Heart left ventricle (tissue), 16 donors: Measurements from ENCODE around the gene TEAD1. TPM values are rescaled to one million over a fixed set of nuclear protein-coding genes. Genes with fewer than 3 reads are reported as not detected.

Source experiments
- ATAC-seq, 4 donors: fragments of 200-7000 bp; cut with Tn5 transposase; one replicate each; pipeline ENCODE4 v1.9.1; 2020 to 2022; ENCODE audit warnings: moderate library complexity in 4 of 4, mild to moderate bottlenecking in 3 of 4, moderate number of reproducible peaks in 1 of 4
- DNase-seq, 5 donors: peaks; one replicate each; pipeline ENCODE4 v3.0.0-alpha.2; 2020
- H3K27ac ChIP-seq, 12 donors: fragments of 200-600 bp; sonication (generic) in 4 of 12; one replicate each; pipeline versions ENCODE4 v1.5.0 to v1.8.0; 2016 to 2022; ENCODE audit warnings: mild to moderate bottlenecking in 2 of 12
- H3K27me3 ChIP-seq, 9 donors: fragments of 200-600 bp; sonication (generic) in 2 of 9; one replicate each; pipeline versions ENCODE4 v1.5.1 to v1.8.0; 2016 to 2022; ENCODE audit warnings: mild to moderate bottlenecking in 3 of 9
- H3K36me3 ChIP-seq, 9 donors: fragments of 200-600 bp; sonication (generic) in 2 of 9; one replicate each; pipeline versions ENCODE4 v1.5.0 to v1.8.0; 2018 to 2022; ENCODE audit warnings: mild to moderate bottlenecking in 2 of 9
- H3K4me1 ChIP-seq, 12 donors: fragments of 200-600 bp; sonication (generic) in 4 of 12; one replicate each; pipeline versions ENCODE4 v1.5.0 to v1.8.0; 2016 to 2022; ENCODE audit warnings: mild to moderate bottlenecking in 3 of 12
- H3K4me3 ChIP-seq, 12 donors: fragments of 200-600 bp; sonication (generic) in 4 of 12; one replicate each; pipeline versions ENCODE4 v1.5.0 to v1.8.0; 2017 to 2022; ENCODE audit warnings: mild to moderate bottlenecking in 9 of 12, moderate library complexity in 4 of 12
- H3K9me3 ChIP-seq, 12 donors: fragments of 200-600 bp; sonication (generic) in 4 of 12; one replicate each; pipeline versions ENCODE4 v1.5.0 to v1.8.0; 2016 to 2022; ENCODE audit warnings: mild to moderate bottlenecking in 1 of 12
- CTCF ChIP-seq, 12 donors: fragments of 200-600 bp; sonication (generic) in 4 of 12; IDR thresholded peaks; one replicate each; pipeline versions ENCODE4 v1.5.0 to v1.8.0; 2018 to 2022; ENCODE audit warnings: antibody characterized with exemption in 12 of 12, mild to moderate bottlenecking in 5 of 12
- POLR2A ChIP-seq, 2 donors: fragments of 450-650 bp; IDR thresholded peaks; one replicate each; pipeline ENCODE4 v1.6.1; 2017; ENCODE audit warnings: antibody characterized with exemption in 2 of 2, mild to moderate bottlenecking in 2 of 2, moderate library complexity in 2 of 2
- WGBS, 4 donors: extraction: QIAGEN DNeasy Blood & Tissue Kit in 2 of 4; methylation state at CpG; one replicate each; pipeline versions ENCODE4 v1.1.5 to v1.1.7; 2013 to 2018; 5-methylcytosine and 5-hydroxymethylcytosine counted together
- intact Hi-C, 10 donors: fragments of 100-400 bp; cut with DNase I; formaldehyde crosslinking; loops; one replicate each; pipeline versions ENCODE4 v1.11.1 to v1.14.2; 2022
- polyA plus RNA-seq, 2 donors: library from polyadenylated mRNA; stranded (reverse); fragments of 200-250 nt; gene quantifications; one replicate each; pipeline ENCODE4 v1.2.3, GENCODE V29; 2013
- total RNA-seq, 9 donors: library from RNA; depleted of rRNA in 2 of 9; stranded (reverse); fragments of >200 nt in 2 of 9; fragmentation: NEBNext Ultra II Directional in 3 of 9; extraction: Animal tissue kit (Norgen Biotek cat#: 25700) in 3 of 9; gene quantifications; one replicate each; pipeline versions ENCODE4 v1.1.0 to v1.2.4, GENCODE V29; 2016 to 2023
- donor health status: ischemic (EF 13 %, LVEDD 7.1; RV severe dilation, severe dysfunction).
- donor health status: healthy with polysubstance abuse.
- donor health status: DM: no; HTN: yes; CAD: no.
- donor health status: DM: no; HTN: no; CAD: no.
- donor health status: ischemic (EF 25% LVEDD 6.9; RV normal size, moderate dysfunction).
- donor health status: ischemic (EF 25% LVEDD 5.7; RV mildly dilated, moderate dysfunction).
- donor health status: healthy.
- donor health status: DM: yes; HTN: yes; CAD: no.
- donor health status: ischemic (EF 35%, LVEDD 5.7; RV mildly dilated, moderate dysfunction).
- donor health status: nonischemic (EF 11% LVEDD 7.7; RV severe dilation, severe dysfunction).
- donor health status: DM: yes; HTN: yes; CAD: no.
- donor health status: PGD.
- donor health status: ischemic (EF 29% LVEDD 5.4; RV normal size, mild dysfunction).
- donor health status: nonischemic (EF 23%, LVEDD 6.1; RV moderate dilation, normal function).

Gene TEAD1
- total and polyA plus RNA-seq, 11 donors = 14.4 to 161 (median 113) TPM

- no peaks in the 10 kb centered on the region for H3K27me3 ChIP-seq
- H3K9me3 ChIP-seq = no peaks in the 10 kb centered on the region
- intact Hi-C loops = no loop called here
- ATAC-seq (peak in 1 of 4 donors; percentile 19), DNase-seq (no peak)
- no peaks in the 10 kb centered on the region for H3K36me3 ChIP-seq
- TF ChIP-seq CTCF (IDR thresholded peaks at IDR 0.05) (no peak), POLR2A (IDR thresholded peaks at IDR 0.05) (no peak)
- 69 to 96% (median 80%) methylated on average over 2 of the region's 2 CpGs for WGBS, 4 donors
- no peak overlapping the region for H3K27ac ChIP-seq
- no peak overlapping the region for H3K4me3 ChIP-seq
- H3K4me1 ChIP-seq = peaks cover 0 to 28% (median 6%) of the 10 kb centered on the region in 12 donors
Observed at GRCh38 chr11:12733091-12733490, 58.9 kb downstream of the TEAD1 start.

- DNase-seq (no peak), ATAC-seq (no peak)
- no peak overlapping the region for H3K4me3 ChIP-seq
- intact Hi-C loops = no loop called here
- WGBS, 4 donors = 94 to 96% (median 96%) methylated on average over 4 of the region's 4 CpGs
- H3K27me3 ChIP-seq = no peaks in the 10 kb centered on the region
- no peak for TF ChIP-seq POLR2A (IDR thresholded peaks at IDR 0.05)
- no peak for TF ChIP-seq CTCF (IDR thresholded peaks at IDR 0.05)
- H3K9me3 ChIP-seq = no peaks in the 10 kb centered on the region
- H3K36me3 ChIP-seq = no peaks in the 10 kb centered on the region
- H3K27ac ChIP-seq = no peak overlapping the region
- peaks cover 0 to 23% (median 2%) of the 10 kb centered on the region in 12 donors for H3K4me1 ChIP-seq
Observed at GRCh38 chr11:12734625-12735024, 60.4 kb downstream of the TEAD1 start.

GRCh38 chr11:12735262-12735661, 61.0 kb downstream of the TEAD1 start:
- peaks cover 0 to 23% (median 2%) of the 10 kb centered on the region in 12 donors for H3K4me1 ChIP-seq
- no peaks in the 10 kb centered on the region for H3K36me3 ChIP-seq
- ATAC-seq (no peak), DNase-seq (no peak)
- no peak for TF ChIP-seq CTCF (IDR thresholded peaks at IDR 0.05)
- no peak for TF ChIP-seq POLR2A (IDR thresholded peaks at IDR 0.05)
- no peaks in the 10 kb centered on the region for H3K9me3 ChIP-seq
- no peaks in the 10 kb centered on the region for H3K27me3 ChIP-seq
- no peak overlapping the region for H3K27ac ChIP-seq
- no peak overlapping the region for H3K4me3 ChIP-seq
- WGBS, 4 donors = 85 to 89% (median 88%) methylated on average over 7 of the region's 7 CpGs
- intact Hi-C loops = no loop called here

- intact Hi-C loops = no loop called here
- DNase-seq (no peak), ATAC-seq (no peak)
- no peak overlapping the region for H3K27ac ChIP-seq
- H3K4me3 ChIP-seq = no peak overlapping the region
- H3K9me3 ChIP-seq = no peaks in the 10 kb centered on the region
- no peaks in the 10 kb centered on the region for H3K27me3 ChIP-seq
- WGBS, 4 donors = 47 to 76% (median 71%) methylated on average over 2 of the region's 2 CpGs
- peaks cover 0 to 29% (median 0%) of the 10 kb centered on the region in 12 donors for H3K4me1 ChIP-seq
- no peak for TF ChIP-seq POLR2A (IDR thresholded peaks at IDR 0.05)
- no peak for TF ChIP-seq CTCF (IDR thresholded peaks at IDR 0.05)
- H3K36me3 ChIP-seq = no peaks in the 10 kb centered on the region
Observed at GRCh38 chr11:12737024-12737423, 62.8 kb downstream of the TEAD1 start.
